SK-N-SH treated with all-trans-retinoic acid at 6 μM for 48 hours (cell line): ENCODE results near the gene MYL12B.

Source experiments
- PATZ1 ChIP-seq: fragments of 250-450 bp; sonication (Bioruptor Pico); IDR thresholded peaks from 2 replicates; pipeline ENCODE4 v1.8.0; 2020; ENCODE audit warnings: mild to moderate bottlenecking, moderate library complexity, borderline replicate concordance
- PPARA ChIP-seq: fragments of 250-450 bp; sonication (Bioruptor Pico); IDR thresholded peaks from 2 replicates; pipeline ENCODE4 v1.5.0; 2020; ENCODE audit warnings: mild to moderate bottlenecking, borderline replicate concordance

DNA sequence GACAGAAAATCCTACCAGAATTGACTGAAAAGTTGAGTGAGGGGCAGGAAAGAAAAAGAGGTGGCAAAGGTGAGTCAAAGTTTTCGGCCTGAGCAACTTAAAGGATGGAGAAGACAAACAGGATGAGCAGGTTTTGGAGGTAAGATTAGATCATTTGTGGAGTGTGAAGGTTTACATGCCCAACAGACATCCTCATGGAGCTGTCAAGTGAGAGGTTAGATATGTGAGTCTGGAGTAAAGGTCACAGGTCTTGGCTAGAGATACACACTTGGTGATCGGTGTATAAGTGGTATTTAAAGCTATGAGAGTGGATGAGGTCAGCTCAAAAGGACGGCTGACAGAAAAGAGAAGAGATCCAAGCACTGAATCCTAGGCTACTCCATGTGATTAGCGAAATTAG, 25.5 kb upstream of the MYL12B start:
- TF ChIP-seq PATZ1 (CRISPR knock-in tag) (no peak), PPARA (no peak)
